H1 (cell line): ENCODE measurements around the gene GSDMA. TPM values are rescaled to one million over a fixed set of nuclear protein-coding genes. Genes with fewer than 3 reads are reported as not detected.
"Not testable (repeated sequence)": the region's sequence is repeated elsewhere in the genome, so short reads cannot be mapped to it uniquely, and the experiment has no call there.

Experiments used
- CTCF ChIA-PET: fragments of 300-600 bp; sonication (Branson Sonifier 250); formaldehyde crosslinking; loops from one replicate; lab custom pipeline; 2021; ENCODE audit not compliant: partially characterized antibody; lab: Charles Lee
- POLR2A ChIA-PET: fragments of 300-600 bp; sonication (Branson Sonifier 250); formaldehyde crosslinking; loops from one replicate; lab custom pipeline; 2021; ENCODE audit warnings: inconsistent platforms; ENCODE audit not compliant: partially characterized antibody; lab: Charles Lee
- DNase-seq, 2 experiments: peaks; one replicate each; pipeline versions ENCODE4 v3.0.0 to v3.0.0-alpha.2; 2010 to 2022; ENCODE audit warnings: low spot score in 2 of 2, low read depth in 1 of 2, mixed read lengths in 1 of 2
- FAIRE-seq: peaks from 2 replicates; lab custom pipeline; 2011; peaks lifted over from hg19 to GRCh38; lab: Jason Lieb, UNC
- H2AFZ ChIP-seq: 2 replicates; pipeline ENCODE4 v1.8.1; 2012; ENCODE audit warnings: low read length, inconsistent platforms
- H2AK5ac ChIP-seq: 2 replicates; pipeline ENCODE4 v1.6.1; 2013; ENCODE audit warnings: low read depth, low read length
- H2BK120ac ChIP-seq: replicated peaks from 2 replicates; pipeline ENCODE3; 2013; ENCODE audit warnings: low read depth, low read length, inconsistent platforms
- H2BK12ac ChIP-seq: 2 replicates; pipeline ENCODE4 v1.6.1; 2013; ENCODE audit warnings: low read depth, low read length
- H2BK15ac ChIP-seq: 2 replicates; pipeline ENCODE4 v1.6.1; 2013; ENCODE audit warnings: low read length
- H2BK20ac ChIP-seq: 2 replicates; pipeline ENCODE4 v1.6.1; 2013; ENCODE audit warnings: low read length
- H2BK5ac ChIP-seq: 2 replicates; pipeline ENCODE4 v1.6.1; 2013; ENCODE audit warnings: low read depth, low read length
- H3K14ac ChIP-seq: 2 replicates; pipeline ENCODE4 v1.6.1; 2013; ENCODE audit warnings: inconsistent platforms; ENCODE audit not compliant: insufficient read length
- H3K18ac ChIP-seq: 2 replicates; pipeline ENCODE4 v1.6.1; 2013; ENCODE audit warnings: low read length; ENCODE audit errors: extremely low read depth
- H3K23ac ChIP-seq: 2 replicates; pipeline ENCODE4 v1.6.1; 2013; ENCODE audit warnings: inconsistent platforms; ENCODE audit not compliant: insufficient read length
- H3K23me2 ChIP-seq: 2 replicates; pipeline ENCODE4 v1.6.1; 2013; ENCODE audit warnings: low read depth, low read length
- H3K27ac ChIP-seq: 2 replicates; pipeline ENCODE4 v1.6.1; 2011; ENCODE audit warnings: low read depth, low read length, inconsistent platforms
- H3K27me3 ChIP-seq, 4 experiments: replicated peaks in 1 of 4; 1 replicate in 1 of 4; 2 replicates in 3 of 4; pipeline versions ENCODE4 v1.6.1 to v1.8.1; 2011 to 2013; ENCODE audit warnings: low read length in 3 of 4, mild to moderate bottlenecking in 3 of 4, inconsistent platforms in 2 of 4, mixed read lengths in 2 of 4, moderate library complexity in 1 of 4; ENCODE audit not compliant: control insufficient read depth in 3 of 4, insufficient read depth in 3 of 4; ENCODE audit errors: extremely low read depth in 1 of 4
- H3K36me3 ChIP-seq, 4 experiments: 2 replicates each; pipeline versions ENCODE4 v1.6.1 to v1.8.1; 2011 to 2013; ENCODE audit warnings: mild to moderate bottlenecking in 4 of 4, low read length in 3 of 4, moderate library complexity in 2 of 4, control low read depth in 1 of 4, inconsistent platforms in 1 of 4; ENCODE audit not compliant: insufficient read depth in 4 of 4, control insufficient read depth in 2 of 4
- H3K4ac ChIP-seq: replicated peaks from 2 replicates; pipeline ENCODE3; 2013; ENCODE audit warnings: low read length, low read depth, mixed read lengths, inconsistent platforms; ENCODE audit not compliant: insufficient read length
- H3K4me1 ChIP-seq, 4 experiments: replicated peaks in 1 of 4; 1 replicate in 1 of 4; 2 replicates in 3 of 4; pipeline versions ENCODE4 v1.6.1 to v1.8.1; 2011 to 2013; ENCODE audit warnings: low read length in 3 of 4, inconsistent platforms in 2 of 4, mixed read lengths in 1 of 4; ENCODE audit not compliant: insufficient read depth in 4 of 4, control insufficient read depth in 3 of 4
- H3K4me2 ChIP-seq, 2 experiments: 2 replicates each; pipeline versions ENCODE4 v1.6.1 to v1.8.1; 2011 to 2013; ENCODE audit warnings: low read depth in 2 of 2, low read length in 2 of 2, control low read depth in 1 of 2, inconsistent platforms in 1 of 2, mild to moderate bottlenecking in 1 of 2; ENCODE audit not compliant: insufficient read depth in 1 of 2
- H3K4me3 ChIP-seq, 4 experiments: fragments of 200-600, 300-600 bp in 1 of 4; sonication (generic), shearing (Covaris generic), sonication (Bioruptor Twin) in 1 of 4; 2 replicates each; pipeline versions ENCODE4 v1.5.1 to v1.8.1; 2011 to 2016; ENCODE audit warnings: low read length in 4 of 4, low read depth in 3 of 4, control low read depth in 2 of 4, inconsistent platforms in 2 of 4, mild to moderate bottlenecking in 2 of 4, mixed read lengths in 1 of 4, moderate library complexity in 1 of 4; ENCODE audit not compliant: insufficient read depth in 2 of 4; ENCODE audit errors: extremely low read depth in 1 of 4
- H3K56ac ChIP-seq: replicated peaks from 2 replicates; pipeline ENCODE3; 2013; ENCODE audit warnings: low read depth, mild to moderate bottlenecking, mixed read lengths, low read length, inconsistent platforms; ENCODE audit not compliant: insufficient read length
- H3K79me1 ChIP-seq: 2 replicates; pipeline ENCODE4 v1.6.1; 2013; ENCODE audit warnings: low read depth, low read length, control low read depth
- H3K79me2 ChIP-seq, 2 experiments: 2 replicates each; pipeline versions ENCODE4 v1.6.1 to v1.8.1; 2012 to 2013; ENCODE audit warnings: low read length in 2 of 2, mild to moderate bottlenecking in 2 of 2, inconsistent platforms in 1 of 2; ENCODE audit not compliant: insufficient read depth in 2 of 2, control insufficient read depth in 1 of 2
- H3K9ac ChIP-seq, 4 experiments: replicated peaks in 1 of 4; 1 replicate in 1 of 4; 2 replicates in 3 of 4; pipeline versions ENCODE4 v1.6.1 to v1.8.1; 2011 to 2013; ENCODE audit warnings: low read depth in 3 of 4, low read length in 3 of 4, control low read depth in 2 of 4, mild to moderate bottlenecking in 2 of 4, moderate library complexity in 2 of 4, inconsistent platforms in 1 of 4; ENCODE audit errors: extremely low read depth in 1 of 4
- H3K9me3 ChIP-seq, 2 experiments: 2 replicates each; pipeline versions ENCODE4 v1.6.1 to v1.8.1; 2012 to 2013; ENCODE audit warnings: mild to moderate bottlenecking in 2 of 2, moderate library complexity in 2 of 2, control low read depth in 1 of 2, inconsistent platforms in 1 of 2, low read depth in 1 of 2, low read length in 1 of 2, mixed read lengths in 1 of 2; ENCODE audit not compliant: insufficient read depth in 2 of 2
- H4K20me1 ChIP-seq, 2 experiments: replicated peaks in 1 of 2; 2 replicates each; pipeline versions ENCODE3 to v1.8.1; 2011 to 2013; ENCODE audit warnings: inconsistent platforms in 2 of 2, low read length in 2 of 2, mild to moderate bottlenecking in 1 of 2; ENCODE audit not compliant: insufficient read depth in 2 of 2, control insufficient read depth in 1 of 2
- H4K5ac ChIP-seq: 2 replicates; pipeline ENCODE4 v1.6.1; 2013; ENCODE audit warnings: low read length, low read depth, mixed read lengths, inconsistent platforms; ENCODE audit not compliant: insufficient read length
- H4K8ac ChIP-seq: 2 replicates; pipeline ENCODE4 v1.8.0; 2013; ENCODE audit warnings: mild to moderate bottlenecking, moderate library complexity, low read length, inconsistent platforms; ENCODE audit not compliant: insufficient read depth; ENCODE audit errors: extremely low read depth
- H4K91ac ChIP-seq: replicated peaks from 2 replicates; pipeline ENCODE3; 2013; ENCODE audit warnings: low read length, mixed read lengths, inconsistent platforms; ENCODE audit not compliant: insufficient read length
- WGBS, 2 experiments: shearing (Covaris generic) in 1 of 2; methylation state at CpG; one replicate each; pipeline versions ENCODE4 v1.1.6 to v1.1.7; 2013 to 2015; ENCODE audit warnings: low lambda C conversion rate in 2 of 2, mixed read lengths in 2 of 2, inconsistent platforms in 1 of 2, low coverage in 1 of 2, missing lambda C conversion rate in 1 of 2; ENCODE audit not compliant: insufficient replicate concordance in 2 of 2, insufficient coverage in 1 of 2, insufficient read length in 1 of 2; ENCODE audit errors: extremely low coverage in 1 of 2, missing lambda C conversion rate in 1 of 2; 5-methylcytosine and 5-hydroxymethylcytosine counted together
- polyA plus RNA-seq, 7 experiments: library from polyadenylated mRNA; depleted of rRNA in 3 of 7; stranded (reverse) in 5 of 7; unstranded in 2 of 7; fragments of >200 nt in 5 of 7; fragments of 200-250 nt in 2 of 7; gene quantifications; 1 replicate in 5 of 7; 2 replicates in 1 of 7; 4 replicates in 1 of 7; pipeline versions ENCODE4 v1.2.1 to v1.2.3, GENCODE V29; 2011 to 2013; ENCODE audit warnings: missing spikeins in 2 of 7, mixed read lengths in 2 of 7
- total RNA-seq: library from RNA; stranded (reverse); fragmentation: NEBNext Ultra II Directional; extraction: Animal tissue kit (Norgen Biotek cat#: 25700); gene quantifications from 2 replicates; pipeline ENCODE4 v1.2.1, GENCODE V29; 2021

The GSDMA gene
- total and polyA plus RNA-seq, 2 of the 8 experiments (the other 6 are each of a cell fraction or from before 2014, with no cell fraction given), result 0.03 TPM; not detected in 1

DNA sequence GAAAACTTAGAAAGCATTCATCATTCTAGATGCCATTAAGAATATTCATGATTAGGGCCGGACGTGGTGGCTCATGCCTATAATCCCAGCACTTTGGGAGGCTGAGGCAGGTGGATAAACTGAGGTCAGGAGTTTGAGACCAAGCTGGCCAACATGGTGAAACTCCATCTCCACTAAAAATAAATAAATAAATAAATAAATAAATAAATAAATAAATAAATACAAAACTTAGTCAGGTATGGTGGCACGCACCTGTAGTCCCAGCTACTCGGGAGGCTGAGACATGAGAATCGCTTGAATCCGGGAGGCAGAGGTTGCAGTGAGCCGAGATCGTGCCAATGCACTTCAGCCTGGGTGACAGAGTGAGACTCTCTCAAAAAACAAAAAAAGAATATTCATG, 38.5 kb downstream of the GSDMA start:
- H3K18ac ChIP-seq, H3K14ac ChIP-seq, H3K56ac ChIP-seq, H3K79me1 ChIP-seq, H4K91ac ChIP-seq, H4K8ac ChIP-seq, H2BK15ac ChIP-seq, H3K27ac ChIP-seq, H3K27me3 ChIP-seq, DNase-seq, H3K4me1 ChIP-seq, H2BK120ac ChIP-seq, H3K4me2 ChIP-seq, H3K4me3 ChIP-seq, H3K23me2 ChIP-seq, H4K5ac ChIP-seq, H2AK5ac ChIP-seq, H2BK12ac ChIP-seq, H2BK20ac ChIP-seq, FAIRE-seq, H3K79me2 ChIP-seq, H3K4ac ChIP-seq, H3K23ac ChIP-seq, H2BK5ac ChIP-seq, H4K20me1 ChIP-seq, H3K9ac ChIP-seq, H3K9me3 ChIP-seq, H2AFZ ChIP-seq: not testable (repeated sequence)
- WGBS, 2 experiments, result 95% methylated on average over 8 of the region's 8 CpGs; no CpG with 5 or more reads in 1 of the 2 experiments
- ChIA-PET POLR2A (interaction anchor here (0.7 to 3.0 kb wide), 7 partner anchors 9 to 474 kb away, joined by 3 to 13 read pairs (median 3); no protein-coding TSS in a partner anchor), CTCF (interaction anchor here (1.0 to 1.4 kb wide), 2 partner anchors 14 to 16 kb away, joined by 3 to 5 read pairs; partner anchors contain the start of gene CSF3)
- peaks cover 0 to 14% (median 7%) of the 10 kb centered on the region in 4 experiments; a peak in 7 of 8 replicates for H3K36me3 ChIP-seq
